Measurements from ENCODE around the gene UMAD1.

UMAD1 gene

DNA sequence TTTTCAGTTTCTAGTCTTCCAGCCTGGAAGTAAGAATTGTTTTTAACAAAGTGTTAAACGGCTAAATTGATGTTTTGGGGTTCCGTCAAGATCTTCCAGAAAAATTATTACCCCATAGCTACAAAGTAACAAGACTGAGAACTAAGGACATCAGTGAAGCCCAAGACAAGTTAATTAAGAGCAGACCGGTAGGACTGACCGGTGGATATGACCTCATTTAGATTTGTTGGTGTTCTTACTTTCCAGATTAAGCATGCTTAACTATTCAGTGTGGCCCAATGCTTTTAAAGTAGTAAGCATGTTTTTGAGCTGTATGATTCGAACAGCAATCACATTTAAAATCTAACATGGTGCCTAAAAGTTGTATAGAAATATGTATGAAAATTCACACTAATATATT lies 151.0 kb downstream of the UMAD1 start:
- no peak for TF ChIP-seq EZH2phosphoT487 (IDR thresholded peaks at IDR 0.05; ENCODE audit: borderline replicate concordance)
- TF ChIP-seq, protein P1, sequence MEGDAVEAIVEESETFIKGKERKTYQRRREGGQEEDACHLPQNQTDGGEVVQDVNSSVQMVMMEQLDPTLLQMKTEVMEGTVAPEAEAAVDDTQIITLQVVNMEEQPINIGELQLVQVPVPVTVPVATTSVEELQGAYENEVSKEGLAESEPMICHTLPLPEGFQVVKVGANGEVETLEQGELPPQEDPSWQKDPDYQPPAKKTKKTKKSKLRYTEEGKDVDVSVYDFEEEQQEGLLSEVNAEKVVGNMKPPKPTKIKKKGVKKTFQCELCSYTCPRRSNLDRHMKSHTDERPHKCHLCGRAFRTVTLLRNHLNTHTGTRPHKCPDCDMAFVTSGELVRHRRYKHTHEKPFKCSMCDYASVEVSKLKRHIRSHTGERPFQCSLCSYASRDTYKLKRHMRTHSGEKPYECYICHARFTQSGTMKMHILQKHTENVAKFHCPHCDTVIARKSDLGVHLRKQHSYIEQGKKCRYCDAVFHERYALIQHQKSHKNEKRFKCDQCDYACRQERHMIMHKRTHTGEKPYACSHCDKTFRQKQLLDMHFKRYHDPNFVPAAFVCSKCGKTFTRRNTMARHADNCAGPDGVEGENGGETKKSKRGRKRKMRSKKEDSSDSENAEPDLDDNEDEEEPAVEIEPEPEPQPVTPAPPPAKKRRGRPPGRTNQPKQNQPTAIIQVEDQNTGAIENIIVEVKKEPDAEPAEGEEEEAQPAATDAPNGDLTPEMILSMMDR (conservative IDR thresholded peaks at IDR 0.05; ENCODE audit: low read length) = no peak
- Histone ChIP-seq H3F3A (ENCODE audit: low read depth) (no peaks in the 10 kb centered on the region), H3K9me2 (replicated peaks; ENCODE audit: low read depth, low read length) (no peaks in the 10 kb centered on the region), H3K4me3 (ENCODE audit: low read length, poor library complexity, severe bottlenecking) (no peak overlapping the region), H3K9me3 (ENCODE audit: insufficient read depth, low read depth, low read length) (no peaks in the 10 kb centered on the region), H3K9ac (ENCODE audit: low read depth, low read length, poor library complexity, severe bottlenecking) (no peak overlapping the region), H3K27me3 (ENCODE audit: insufficient read depth, low read length, poor library complexity, severe bottlenecking) (no peaks in the 10 kb centered on the region), H2AFZ (ENCODE audit: low read length) (no peak overlapping the region), H3K36me3 (ENCODE audit: insufficient read depth, low read length) (peaks cover 4% of the 10 kb centered on the region; the same call in 1 of the 2 replicates), H3K79me2 (ENCODE audit: insufficient read depth, low read length) (no peaks in the 10 kb centered on the region), H3K4me2 (ENCODE audit: low read depth, low read length, poor library complexity, severe bottlenecking) (no peak overlapping the region), H3K4me1 (ENCODE audit: insufficient read depth, low read length, poor library complexity, severe bottlenecking) (peaks cover 20% of the 10 kb centered on the region), H4K20me1 (ENCODE audit: insufficient read depth, low read length, poor library complexity, severe bottlenecking) (no peaks in the 10 kb centered on the region)

DNA sequence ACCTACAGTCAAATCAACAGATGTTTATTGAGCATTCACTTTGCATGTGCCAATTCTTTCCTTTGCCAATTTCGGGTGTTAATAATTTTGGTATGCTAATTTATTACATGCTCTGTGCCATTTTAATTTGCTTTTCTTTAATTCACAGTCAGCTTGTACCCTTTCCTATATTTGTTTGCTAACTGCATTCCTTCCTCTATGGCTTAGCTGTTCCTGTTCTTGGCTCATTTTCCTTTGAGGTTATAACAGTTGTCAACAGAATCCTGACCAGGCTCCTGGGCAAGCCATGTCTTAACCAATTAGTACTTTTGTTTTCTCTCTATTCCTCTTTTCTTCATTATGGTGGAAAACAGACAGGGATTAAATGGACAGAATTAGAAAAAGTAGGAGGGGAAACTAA lies 151.5 kb downstream of the UMAD1 start:
- H3K9me3 ChIP-seq (ENCODE audit: insufficient read depth, low read depth, low read length) = no peaks in the 10 kb centered on the region; the same call in 1 of the 2 replicates
- no peak for TF ChIP-seq EZH2phosphoT487 (IDR thresholded peaks at IDR 0.05; ENCODE audit: borderline replicate concordance)
- TF ChIP-seq, protein P1 (conservative IDR thresholded peaks at IDR 0.05; ENCODE audit: low read length) = no peak

DNA sequence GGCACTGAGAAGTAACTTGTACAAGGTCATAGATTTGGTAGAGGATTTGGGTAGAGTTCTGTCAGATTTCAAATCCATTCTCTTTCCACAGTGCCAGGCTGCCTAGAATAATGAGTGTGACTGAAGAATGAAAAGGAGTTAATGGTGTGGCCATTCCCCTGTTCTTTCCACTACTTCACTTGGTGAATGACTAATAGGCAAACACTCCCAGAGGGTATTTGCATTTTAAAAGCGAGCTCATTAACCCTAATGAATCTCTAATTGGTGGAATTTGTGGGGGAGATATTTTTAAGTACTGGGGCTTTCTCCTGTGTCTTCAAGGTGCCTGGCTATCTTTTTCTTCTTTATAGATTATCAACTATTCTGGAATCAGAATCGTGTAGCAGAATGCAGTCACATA lies 152.7 kb downstream of the UMAD1 start:
- no peaks in the 10 kb centered on the region for H4K20me1 ChIP-seq (ENCODE audit: insufficient read depth, low read length, poor library complexity, severe bottlenecking)
- H3K36me3 ChIP-seq (ENCODE audit: insufficient read depth, low read length) = peaks cover 10% of the 10 kb centered on the region; the same call in 1 of the 2 replicates
- H3K79me2 ChIP-seq (ENCODE audit: insufficient read depth, low read length) = no peaks in the 10 kb centered on the region
- H3K9me2 ChIP-seq (replicated peaks; ENCODE audit: low read depth, low read length) = no peaks in the 10 kb centered on the region
- peaks cover 24% of the 10 kb centered on the region for H3K4me1 ChIP-seq (ENCODE audit: insufficient read depth, low read length, poor library complexity, severe bottlenecking)
- no peaks in the 10 kb centered on the region for H3K27me3 ChIP-seq (ENCODE audit: insufficient read depth, low read length, poor library complexity, severe bottlenecking)
- H3K9ac ChIP-seq (ENCODE audit: low read depth, low read length, poor library complexity, severe bottlenecking) = no peak overlapping the region
- H3K4me3 ChIP-seq (ENCODE audit: low read length, poor library complexity, severe bottlenecking) = no peak overlapping the region
- no peak overlapping the region for H3K4me2 ChIP-seq (ENCODE audit: low read depth, low read length, poor library complexity, severe bottlenecking)
- no peaks in the 10 kb centered on the region; the same call in 1 of the 2 replicates for H3K9me3 ChIP-seq (ENCODE audit: insufficient read depth, low read depth, low read length)
- no peaks in the 10 kb centered on the region for H3F3A ChIP-seq (ENCODE audit: low read depth)
- TF ChIP-seq, protein P1 (conservative IDR thresholded peaks at IDR 0.05; ENCODE audit: low read length) = no peak
- TF ChIP-seq EZH2phosphoT487 (IDR thresholded peaks at IDR 0.05; ENCODE audit: borderline replicate concordance) = no peak
- H2AFZ ChIP-seq (ENCODE audit: low read length) = no peak overlapping the region

More for the DNA sequence above, 151.5 kb downstream of the UMAD1 start:
- Histone ChIP-seq H3K36me3 (ENCODE audit: insufficient read depth, low read length) (peaks cover 9% of the 10 kb centered on the region; the same call in 1 of the 2 replicates), H3K9me2 (replicated peaks; ENCODE audit: low read depth, low read length) (no peaks in the 10 kb centered on the region), H3K9ac (ENCODE audit: low read depth, low read length, poor library complexity, severe bottlenecking) (no peak overlapping the region), H4K20me1 (ENCODE audit: insufficient read depth, low read length, poor library complexity, severe bottlenecking) (no peaks in the 10 kb centered on the region), H2AFZ (ENCODE audit: low read length) (no peak overlapping the region), H3K79me2 (ENCODE audit: insufficient read depth, low read length) (no peaks in the 10 kb centered on the region), H3F3A (ENCODE audit: low read depth) (no peaks in the 10 kb centered on the region), H3K27me3 (ENCODE audit: insufficient read depth, low read length, poor library complexity, severe bottlenecking) (no peaks in the 10 kb centered on the region), H3K4me2 (ENCODE audit: low read depth, low read length, poor library complexity, severe bottlenecking) (no peak overlapping the region), H3K4me1 (ENCODE audit: insufficient read depth, low read length, poor library complexity, severe bottlenecking) (peaks cover 20% of the 10 kb centered on the region), H3K4me3 (ENCODE audit: low read length, poor library complexity, severe bottlenecking) (no peak overlapping the region)
